ENCODE measurements around the gene HSPG2. TPM values are rescaled to one million over a fixed set of nuclear protein-coding genes. Genes with fewer than 3 reads are reported as not detected.

Gene HSPG2
- total and polyA plus RNA-seq, 4 experiments from 2014 or later, result 1.2 TPM; not detected in 2

- H3K27ac Mint-ChIP-seq, result peak overlapping the region in 1 of 7 donors; percentile 65
- no peak overlapping the region for H3K27ac ChIP-seq (ENCODE audit: low read depth, low read length)
- DNase-seq, result peak in 4 of 5 donors; percentile 6 to 41 (median 20)
- no peaks in the 10 kb centered on the region for H3K9me3 Mint-ChIP-seq
- H3K27me3 ChIP-seq (ENCODE audit: insufficient read depth, low read length), result peaks cover 3% of the 10 kb centered on the region
- H3K9me3 ChIP-seq (ENCODE audit: control insufficient read depth in 1 of 2, low read length in 2 of 2), result no peaks in the 10 kb centered on the region
- no peaks in the 10 kb centered on the region for H3K36me3 Mint-ChIP-seq
- ChIA-PET CTCF (ENCODE audit: partially characterized antibody) (no interaction called here), POLR2A (ENCODE audit: partially characterized antibody) (no interaction called here)
- H3K36me3 ChIP-seq (ENCODE audit: insufficient read depth, low read length), result no peaks in the 10 kb centered on the region
- H3K4me1 ChIP-seq (ENCODE audit: insufficient read depth, low read length), result no peaks in the 10 kb centered on the region
- H3K4me3 Mint-ChIP-seq, result no peak overlapping the region
- peaks cover 0 to 9% (median 4%) of the 10 kb centered on the region in 4 donors for H3K4me1 Mint-ChIP-seq
- no peak overlapping the region for H3K4me3 ChIP-seq (ENCODE audit: low read length in 2 of 2)
- intact Hi-C loops (cut with micrococcal nuclease), result no loop called here
- H3K27me3 Mint-ChIP-seq, result peaks cover 4 to 8% of the 10 kb centered on the region in 2 donors
Measured at GRCh38 chr1:21818656-21819055, 118.5 kb downstream of the HSPG2 start.

GRCh38 chr1:21816602-21817302 lies 120.4 kb downstream of the HSPG2 start:
- POLR2A ChIA-PET (ENCODE audit: partially characterized antibody), result no interaction called here
- no peak overlapping the region for H3K4me3 ChIP-seq (ENCODE audit: low read length in 2 of 2)
- Mint-ChIP-seq H3K4me1 (peaks cover 0 to 9% (median 5%) of the 10 kb centered on the region in 4 donors), H3K4me3 (no peak overlapping the region), H3K27ac (peak overlapping the region in 1 of 7 donors; percentile 14), H3K36me3 (no peaks in the 10 kb centered on the region), H3K9me3 (no peaks in the 10 kb centered on the region), H3K27me3 (peaks cover 12 to 14% of the 10 kb centered on the region in 2 donors)
- intact Hi-C loops (cut with micrococcal nuclease), result no loop called here
- CTCF ChIA-PET (ENCODE audit: partially characterized antibody), result no interaction called here
- no peaks in the 10 kb centered on the region for H3K36me3 ChIP-seq (ENCODE audit: insufficient read depth, low read length)
- H3K27ac ChIP-seq (ENCODE audit: low read depth, low read length), result no peak overlapping the region
- DNase-seq, result no peak
- peaks cover 12% of the 10 kb centered on the region for H3K27me3 ChIP-seq (ENCODE audit: insufficient read depth, low read length)
- no peaks in the 10 kb centered on the region for H3K9me3 ChIP-seq (ENCODE audit: control insufficient read depth in 1 of 2, low read length in 2 of 2)
- H3K4me1 ChIP-seq (ENCODE audit: insufficient read depth, low read length), result no peaks in the 10 kb centered on the region

- H3K27me3 ChIP-seq (ENCODE audit: insufficient read depth, low read length), result peaks cover 12% of the 10 kb centered on the region
- peaks cover 14 to 19% of the 10 kb centered on the region in 2 donors for H3K27me3 Mint-ChIP-seq
- H3K4me3 ChIP-seq (ENCODE audit: low read length in 2 of 2), result no peak overlapping the region
- no peaks in the 10 kb centered on the region for H3K4me1 ChIP-seq (ENCODE audit: insufficient read depth, low read length)
- no peaks in the 10 kb centered on the region for H3K36me3 ChIP-seq (ENCODE audit: insufficient read depth, low read length)
- no peaks in the 10 kb centered on the region for H3K9me3 ChIP-seq (ENCODE audit: control insufficient read depth in 1 of 2, low read length in 2 of 2)
- H3K36me3 Mint-ChIP-seq, result no peaks in the 10 kb centered on the region
- peak overlapping the region in 1 of 7 donors; percentile 17 for H3K27ac Mint-ChIP-seq
- peaks cover 0 to 9% (median 5%) of the 10 kb centered on the region in 4 donors for H3K4me1 Mint-ChIP-seq
- no peaks in the 10 kb centered on the region for H3K9me3 Mint-ChIP-seq
- H3K27ac ChIP-seq (ENCODE audit: low read depth, low read length), result no peak overlapping the region
- peak overlapping the region in 1 of 8 donors; percentile 10 for H3K4me3 Mint-ChIP-seq
- no peak for DNase-seq
- ChIA-PET POLR2A (ENCODE audit: partially characterized antibody) (no interaction called here), CTCF (ENCODE audit: partially characterized antibody) (no interaction called here)
- intact Hi-C loops (cut with micrococcal nuclease), result no loop called here
Measured at GRCh38 chr1:21815724-21816321, 121.3 kb downstream of the HSPG2 start.

- peak overlapping the region in 1 of 7 donors; percentile 78 for H3K27ac Mint-ChIP-seq
- peak overlapping the region in 7 of 8 donors; percentile 8 to 80 (median 57) for H3K4me3 Mint-ChIP-seq
- Histone ChIP-seq H3K27ac (ENCODE audit: low read depth, low read length) (no peak overlapping the region), H3K36me3 (ENCODE audit: insufficient read depth, low read length) (no peaks in the 10 kb centered on the region), H3K9me3 (ENCODE audit: control insufficient read depth in 1 of 2, low read length in 2 of 2) (no peaks in the 10 kb centered on the region), H3K27me3 (ENCODE audit: insufficient read depth, low read length) (peaks cover 12% of the 10 kb centered on the region), H3K4me1 (ENCODE audit: insufficient read depth, low read length) (no peaks in the 10 kb centered on the region), H3K4me3 (ENCODE audit: low read length in 2 of 2) (no peak overlapping the region)
- no peaks in the 10 kb centered on the region for H3K36me3 Mint-ChIP-seq
- CTCF ChIA-PET (ENCODE audit: partially characterized antibody), result no interaction called here
- intact Hi-C loops (cut with micrococcal nuclease), result no loop called here
- no peak for DNase-seq
- no peaks in the 10 kb centered on the region for H3K9me3 Mint-ChIP-seq
- H3K4me1 Mint-ChIP-seq, result peaks cover 0 to 9% (median 5%) of the 10 kb centered on the region in 4 donors
- POLR2A ChIA-PET (ENCODE audit: partially characterized antibody), result no interaction called here
- H3K27me3 Mint-ChIP-seq, result peaks cover 16 to 22% of the 10 kb centered on the region in 2 donors
Measured at GRCh38 chr1:21814981-21815582, 122.0 kb downstream of the HSPG2 start.

- Mint-ChIP-seq H3K4me1 (peaks cover 0 to 9% (median 5%) of the 10 kb centered on the region in 4 donors), H3K27me3 (peaks cover 16 to 22% of the 10 kb centered on the region in 2 donors), H3K4me3 (peak overlapping the region; percentile 31 to 80 (median 62)), H3K36me3 (no peaks in the 10 kb centered on the region), H3K9me3 (no peaks in the 10 kb centered on the region), H3K27ac (no peak overlapping the region)
- Histone ChIP-seq H3K27me3 (ENCODE audit: insufficient read depth, low read length) (peaks cover 12% of the 10 kb centered on the region), H3K9me3 (ENCODE audit: control insufficient read depth in 1 of 2, low read length in 2 of 2) (no peaks in the 10 kb centered on the region), H3K4me1 (ENCODE audit: insufficient read depth, low read length) (no peaks in the 10 kb centered on the region), H3K27ac (ENCODE audit: low read depth, low read length) (no peak overlapping the region), H3K36me3 (ENCODE audit: insufficient read depth, low read length) (no peaks in the 10 kb centered on the region), H3K4me3 (ENCODE audit: low read length in 2 of 2) (no peak overlapping the region)
- intact Hi-C loops (cut with micrococcal nuclease), result no loop called here
- peak in 4 of 5 donors; percentile 6 to 20 (median 15) for DNase-seq
- ChIA-PET POLR2A (ENCODE audit: partially characterized antibody) (no interaction called here), CTCF (ENCODE audit: partially characterized antibody) (interaction anchor here (1.0 kb wide), 1 partner anchor 149 kb away, joined by 5 read pairs; no protein-coding TSS in a partner anchor)
Measured at GRCh38 chr1:21814241-21814918, 122.7 kb downstream of the HSPG2 start.

GRCh38 chr1:21813542-21813941 lies 123.6 kb downstream of the HSPG2 start:
- CTCF ChIA-PET (ENCODE audit: partially characterized antibody), result interaction anchor here (1.0 kb wide), 1 partner anchor 150 kb away, joined by 5 read pairs; no protein-coding TSS in a partner anchor
- H3K4me3 Mint-ChIP-seq, result peak overlapping the region in 1 of 8 donors; percentile 30
- POLR2A ChIA-PET (ENCODE audit: partially characterized antibody), result no interaction called here

GRCh38 chr1:21811875-21812305 lies 125.2 kb downstream of the HSPG2 start, which contains the start of gene LDLRAD2:
TSS of gene LDLRAD2 (plus strand) at chr1:21812265. CDS start at chr1:21812452, 187 bp downstream.
- no peak for DNase-seq
- no peaks in the 10 kb centered on the region for H3K9me3 ChIP-seq (ENCODE audit: control insufficient read depth in 1 of 2, low read length in 2 of 2)
- no peaks in the 10 kb centered on the region for H3K36me3 ChIP-seq (ENCODE audit: insufficient read depth, low read length)
- peaks cover 12% of the 10 kb centered on the region for H3K27me3 ChIP-seq (ENCODE audit: insufficient read depth, low read length)
- H3K4me3 ChIP-seq (ENCODE audit: low read length in 2 of 2), result no peak within 1 kb of the TSS
- peaks cover 16 to 21% of the 10 kb centered on the region in 2 donors for H3K27me3 Mint-ChIP-seq
- H3K4me3 Mint-ChIP-seq, result peak within 1 kb of the TSS in 2 of 8 donors; percentile 36 to 46
- H3K27ac ChIP-seq (ENCODE audit: low read depth, low read length), result no peak within 1 kb of the TSS
- H3K27ac Mint-ChIP-seq, result no peak within 1 kb of the TSS
- intact Hi-C loops (cut with micrococcal nuclease), result no loop called here
- H3K36me3 Mint-ChIP-seq, result no peaks in the 10 kb centered on the region
- H3K4me1 ChIP-seq (ENCODE audit: insufficient read depth, low read length), result no peaks in the 10 kb centered on the region
- ChIA-PET POLR2A (ENCODE audit: partially characterized antibody) (no interaction called here), CTCF (ENCODE audit: partially characterized antibody) (no interaction called here)
- H3K4me1 Mint-ChIP-seq, result peaks cover 0 to 4% (median 3%) of the 10 kb centered on the region in 4 donors
- H3K9me3 Mint-ChIP-seq, result no peaks in the 10 kb centered on the region

More at GRCh38 chr1:21813542-21813941, 123.6 kb downstream of the HSPG2 start:
- intact Hi-C loops (cut with micrococcal nuclease), result no loop called here
- H3K27me3 Mint-ChIP-seq, result peaks cover 16 to 22% of the 10 kb centered on the region in 2 donors
- no peak overlapping the region for H3K4me3 ChIP-seq (ENCODE audit: low read length in 2 of 2)
- no peaks in the 10 kb centered on the region for H3K9me3 Mint-ChIP-seq
- H3K36me3 Mint-ChIP-seq, result no peaks in the 10 kb centered on the region
- no peaks in the 10 kb centered on the region for H3K4me1 ChIP-seq (ENCODE audit: insufficient read depth, low read length)
- H3K27me3 ChIP-seq (ENCODE audit: insufficient read depth, low read length), result peaks cover 12% of the 10 kb centered on the region
- H3K4me1 Mint-ChIP-seq, result peaks cover 0 to 8% (median 4%) of the 10 kb centered on the region in 4 donors
- no peaks in the 10 kb centered on the region for H3K9me3 ChIP-seq (ENCODE audit: control insufficient read depth in 1 of 2, low read length in 2 of 2)
- no peak overlapping the region for H3K27ac Mint-ChIP-seq
- no peaks in the 10 kb centered on the region for H3K36me3 ChIP-seq (ENCODE audit: insufficient read depth, low read length)
- H3K27ac ChIP-seq (ENCODE audit: low read depth, low read length), result no peak overlapping the region
- no peak for DNase-seq

Data from CD4-positive, alpha-beta memory T cell (primary cell).